ENCODE results near the gene ZDHHC7. TPM values are rescaled to one million over a fixed set of nuclear protein-coding genes. Genes with fewer than 3 reads are reported as not detected.
A peak's percentile ranks its signal among the peaks of the same experiment; 100 is the strongest.

ZDHHC7 gene
- total RNA-seq, 6 donors from 2014 or later, result 77.4 to 112 (median 92.7) TPM

- Histone ChIP-seq H3K27me3 (no peaks in the 10 kb centered on the region), H3K4me1 (peaks cover 17 to 36% (median 26%) of the 10 kb centered on the region in 4 donors), H3K4me3 (peak overlapping the region in 2 of 4 donors; percentile 2 to 17), H3K9me3 (no peaks in the 10 kb centered on the region), H3K27ac (peak overlapping the region; percentile 28 to 73 (median 68)), H3K36me3 (no peaks in the 10 kb centered on the region)
- ATAC-seq (ENCODE audit: low FRiP score in 2 of 2) (peak; percentile 28 to 78), DNase-seq (peak in 1 of 2 donors; percentile 80)
- WGBS, 2 donors, result 57 to 60% methylated on average over 20 of the region's 20 CpGs
- TF ChIP-seq POLR2AphosphoS5 (IDR thresholded peaks at IDR 0.05), result no peak
- no peak for TF ChIP-seq CTCF (IDR thresholded peaks at IDR 0.05)
- peak in 1 of 4 donors; percentile 27 for TF ChIP-seq POLR2A (IDR thresholded peaks at IDR 0.05)
- no peak for TF ChIP-seq EP300 (IDR thresholded peaks at IDR 0.05)
Measured at GRCh38 chr16:85046931-85047866, 35.9 kb upstream of the ZDHHC7 start.

- Histone ChIP-seq H3K9me3 (no peaks in the 10 kb centered on the region), H3K4me1 (peaks cover 17 to 34% (median 30%) of the 10 kb centered on the region in 4 donors), H3K4me3 (no peak overlapping the region), H3K36me3 (no peaks in the 10 kb centered on the region), H3K27me3 (no peaks in the 10 kb centered on the region), H3K27ac (peak overlapping the region; percentile 13 to 73 (median 44))
- DNase-seq (no peak), ATAC-seq (ENCODE audit: low FRiP score in 2 of 2) (peak in 1 of 2 donors; percentile 34)
- WGBS, 2 donors, result 81 to 90% methylated on average over 8 of the region's 8 CpGs
- TF ChIP-seq POLR2A (IDR thresholded peaks at IDR 0.05) (no peak), POLR2AphosphoS5 (IDR thresholded peaks at IDR 0.05) (no peak), EP300 (IDR thresholded peaks at IDR 0.05) (no peak), CTCF (IDR thresholded peaks at IDR 0.05) (no peak)
Measured at GRCh38 chr16:85046472-85046916, 35.2 kb upstream of the ZDHHC7 start.

GRCh38 chr16:85045641-85046471 is 34.5 kb upstream of the ZDHHC7 start:
- Histone ChIP-seq H3K4me1 (peaks cover 20 to 36% (median 27%) of the 10 kb centered on the region in 4 donors), H3K27ac (no peak overlapping the region), H3K9me3 (no peaks in the 10 kb centered on the region), H3K36me3 (no peaks in the 10 kb centered on the region), H3K4me3 (no peak overlapping the region), H3K27me3 (no peaks in the 10 kb centered on the region)
- DNase-seq, result no peak
- no peak for ATAC-seq (ENCODE audit: low FRiP score in 2 of 2)
- TF ChIP-seq CTCF (IDR thresholded peaks at IDR 0.05) (no peak), POLR2AphosphoS5 (IDR thresholded peaks at IDR 0.05) (no peak), EP300 (IDR thresholded peaks at IDR 0.05) (no peak), POLR2A (IDR thresholded peaks at IDR 0.05) (no peak)
- 83 to 94% methylated on average over 15 to 23 of the region's 23 CpGs for WGBS, 2 donors

GRCh38 chr16:85045077-85045476 is 33.7 kb upstream of the ZDHHC7 start:
- WGBS, 2 donors, result 92 to 94% methylated on average over 4 to 5 of the region's 5 CpGs
- no peak overlapping the region for H3K27ac ChIP-seq
- TF ChIP-seq POLR2AphosphoS5 (IDR thresholded peaks at IDR 0.05), result no peak
- no peak for TF ChIP-seq CTCF (IDR thresholded peaks at IDR 0.05)
- TF ChIP-seq POLR2A (IDR thresholded peaks at IDR 0.05), result no peak
- TF ChIP-seq EP300 (IDR thresholded peaks at IDR 0.05), result no peak
- no peaks in the 10 kb centered on the region for H3K27me3 ChIP-seq
- no peaks in the 10 kb centered on the region for H3K36me3 ChIP-seq
- H3K4me3 ChIP-seq, result no peak overlapping the region
- ATAC-seq (ENCODE audit: low FRiP score in 2 of 2) (no peak), DNase-seq (no peak)
- peaks cover 20 to 32% (median 25%) of the 10 kb centered on the region in 4 donors for H3K4me1 ChIP-seq
- no peaks in the 10 kb centered on the region for H3K9me3 ChIP-seq

All from upper lobe of left lung (tissue), 6 donors.